Adrenal gland (tissue), 5 donors: Measurements from ENCODE around the gene DNAAF1.

ENCODE experiments used
- POLR2A ChIP-seq, 2 donors: fragments of 450-650 bp; IDR thresholded peaks; one replicate each; pipeline ENCODE4 v1.6.1; 2017; ENCODE audit warnings: antibody characterized with exemption in 2 of 2, mild to moderate bottlenecking in 2 of 2, moderate library complexity in 1 of 2
- TF ChIP-seq, protein P1 (sequence below), 6 experiments: fragments of 450-650 bp in 4 of 6; fragments of 200-600 bp in 2 of 6; sonication (generic) in 1 of 6; IDR thresholded peaks; 1 replicate in 5 of 6; 2 replicates in 1 of 6; pipeline versions ENCODE4 v1.5.1 to v1.8.0; 2016 to 2021; ENCODE audit warnings: antibody characterized with exemption in 6 of 6, mild to moderate bottlenecking in 2 of 6, moderate library complexity in 1 of 6
- donor health status: DM: no; HTN: no; CAD: no.

DNA sequence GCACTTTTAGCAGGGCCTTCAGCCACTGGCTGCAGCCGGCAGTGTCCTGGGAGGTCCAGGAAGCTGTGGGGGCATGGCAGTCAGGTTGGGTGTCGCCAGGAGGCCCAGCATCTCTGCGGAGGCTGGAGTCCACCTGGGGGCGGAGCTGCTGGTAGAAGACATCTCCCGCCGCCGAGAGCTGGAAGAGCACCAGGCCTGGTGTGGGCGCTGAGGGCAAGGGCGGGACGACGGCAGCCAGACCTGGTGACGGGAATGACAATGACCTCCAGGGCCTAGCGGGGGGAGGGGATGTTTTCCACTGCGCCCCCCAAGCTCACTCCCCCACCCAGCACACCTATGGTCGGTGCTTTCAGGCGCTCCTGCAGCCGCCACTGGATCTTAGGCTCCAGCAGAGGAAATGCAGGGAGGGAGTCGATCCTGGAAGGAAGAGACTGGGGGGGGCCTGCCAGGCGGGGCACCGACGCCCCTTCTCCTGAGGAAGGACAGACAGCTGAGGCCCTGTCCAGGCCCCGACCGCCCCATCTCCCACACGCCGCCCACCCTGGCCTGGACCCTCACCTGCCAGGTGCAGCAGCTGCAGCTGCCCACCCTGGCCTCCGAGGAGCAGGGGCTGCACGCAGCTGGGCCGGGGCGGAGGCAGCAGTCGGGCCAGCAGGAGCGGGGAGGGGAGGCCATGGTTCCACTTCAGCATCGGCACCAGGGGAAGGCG lies 34.7 kb downstream of the DNAAF1 start:
- TF ChIP-seq, protein P1, sequence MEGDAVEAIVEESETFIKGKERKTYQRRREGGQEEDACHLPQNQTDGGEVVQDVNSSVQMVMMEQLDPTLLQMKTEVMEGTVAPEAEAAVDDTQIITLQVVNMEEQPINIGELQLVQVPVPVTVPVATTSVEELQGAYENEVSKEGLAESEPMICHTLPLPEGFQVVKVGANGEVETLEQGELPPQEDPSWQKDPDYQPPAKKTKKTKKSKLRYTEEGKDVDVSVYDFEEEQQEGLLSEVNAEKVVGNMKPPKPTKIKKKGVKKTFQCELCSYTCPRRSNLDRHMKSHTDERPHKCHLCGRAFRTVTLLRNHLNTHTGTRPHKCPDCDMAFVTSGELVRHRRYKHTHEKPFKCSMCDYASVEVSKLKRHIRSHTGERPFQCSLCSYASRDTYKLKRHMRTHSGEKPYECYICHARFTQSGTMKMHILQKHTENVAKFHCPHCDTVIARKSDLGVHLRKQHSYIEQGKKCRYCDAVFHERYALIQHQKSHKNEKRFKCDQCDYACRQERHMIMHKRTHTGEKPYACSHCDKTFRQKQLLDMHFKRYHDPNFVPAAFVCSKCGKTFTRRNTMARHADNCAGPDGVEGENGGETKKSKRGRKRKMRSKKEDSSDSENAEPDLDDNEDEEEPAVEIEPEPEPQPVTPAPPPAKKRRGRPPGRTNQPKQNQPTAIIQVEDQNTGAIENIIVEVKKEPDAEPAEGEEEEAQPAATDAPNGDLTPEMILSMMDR (IDR thresholded peaks at IDR 0.05), result no peak
- no peak for TF ChIP-seq POLR2A (IDR thresholded peaks at IDR 0.05)
